Temporal lobe (tissue), 1 donor: ENCODE measurements around the gene MEMO1. TPM values are rescaled to one million over a fixed set of nuclear protein-coding genes. Genes with fewer than 3 reads are reported as not detected.

Experiments
- total RNA-seq: library from RNA; depleted of rRNA; stranded (reverse); fragments of >200 nt; gene quantifications from one replicate; pipeline ENCODE4 v1.2.3, GENCODE V29; 2014

Gene MEMO1
- total RNA-seq, 1 donor from 2014 or later: 50.4 TPM

Other genes with a start within 250 kb of the MEMO1 start
- gene DPY30, start 28.8 kb upstream of the MEMO1 start, total RNA-seq: 47.9 TPM
- 136 TPM for gene SPAST, start 52.5 kb upstream of the MEMO1 start, total RNA-seq
- gene SLC30A6, start 154.9 kb upstream of the MEMO1 start, total RNA-seq: 18.2 TPM